ENCODE data around the gene C14orf93. TPM values are rescaled to one million over a fixed set of nuclear protein-coding genes. Genes with fewer than 3 reads are reported as not detected.

C14orf93 gene
- total and polyA plus RNA-seq, 9 of the 15 experiments (the other 6 are each of a cell fraction or from before 2014, with no cell fraction given) = 2.2 to 22.4 (median 16.1) TPM

- TF ChIP-seq PRDM10 (IDR thresholded peaks at IDR 0.05; ENCODE audit: partially characterized antibody) (no peak), POLR3A (IDR thresholded peaks at IDR 0.05; ENCODE audit: borderline replicate concordance, extremely low read depth, insufficient read depth, insufficient read length) (no peak), ZC3H11A (IDR thresholded peaks at IDR 0.05; ENCODE audit: low read depth, low read length) (no peak), FOXK2 (conservative IDR thresholded peaks at IDR 0.05 in 1 of 2, IDR thresholded peaks at IDR 0.05 in 1 of 2; ENCODE audit: low read depth in 2 of 2) (peak in 1 of 2 experiments; percentile 22; a peak in 1 of 4 replicates), RBM25 (IDR thresholded peaks at IDR 0.05; ENCODE audit: low read depth, low read length, severe bottlenecking) (no peak), ZNF282 (CRISPR knock-in tag; IDR thresholded peaks at IDR 0.05) (no peak), CHD4 (IDR thresholded peaks at IDR 0.05; ENCODE audit: insufficient read depth, insufficient replicate concordance, low read depth, low read length, poor library complexity, severe bottlenecking) (no peak), MGA (IDR thresholded peaks at IDR 0.05) (no peak), KDM4B (IDR thresholded peaks at IDR 0.05; ENCODE audit: borderline replicate concordance in 2 of 2, low read depth in 1 of 2) (no peak), COPS2 (conservative IDR thresholded peaks at IDR 0.05) (no peak), OTX1 (CRISPR knock-in tag; IDR thresholded peaks at IDR 0.05) (peak; percentile 94)
These were observed 47.2 kb upstream of the C14orf93 start, which contains the start of gene CDH24 (continued) for GRCh38 chr14:23056956-23057756.
